ENCODE measurements around the gene KDM1B.
"Not testable (repeated sequence)": the region's sequence is repeated elsewhere in the genome, so short reads cannot be mapped to it uniquely, and the experiment has no call there.

KDM1B gene

DNA sequence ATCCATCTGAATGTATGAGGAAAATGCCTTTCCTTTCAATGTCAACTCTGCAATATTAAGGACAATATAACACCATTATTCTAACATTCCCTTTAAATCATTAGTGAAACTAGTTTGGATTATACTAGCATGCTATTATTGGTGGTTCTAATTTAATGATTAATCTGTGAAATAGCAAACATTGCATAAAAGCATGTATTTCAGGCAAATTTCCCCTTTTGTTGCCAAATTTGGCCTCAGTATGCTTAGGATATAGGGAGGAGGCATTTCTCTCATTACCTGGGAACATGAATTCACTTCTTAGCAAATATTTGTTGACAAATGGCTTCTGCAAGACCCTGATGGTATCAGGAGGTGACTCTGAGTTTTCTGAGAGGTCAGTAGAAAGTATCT lies 1.9 kb upstream of the KDM1B start:
- DNase-seq: no peak

GRCh38 chr6:18154507-18155149 lies 594 bp upstream of the KDM1B start, which contains the start of gene TPMT:
TPMT (minus strand) TSS chr6:18155077; CDS start chr6:18149127, 5,950 bp downstream.
- peak; percentile 84 for DNase-seq

GRCh38 chr6:18155864-18156421 lies 721 bp downstream of the KDM1B start:
- DNase-seq: peak; percentile 62

- no peak for DNase-seq
Measured at GRCh38 chr6:18160911-18161310, 5.7 kb downstream of the KDM1B start.

DNA sequence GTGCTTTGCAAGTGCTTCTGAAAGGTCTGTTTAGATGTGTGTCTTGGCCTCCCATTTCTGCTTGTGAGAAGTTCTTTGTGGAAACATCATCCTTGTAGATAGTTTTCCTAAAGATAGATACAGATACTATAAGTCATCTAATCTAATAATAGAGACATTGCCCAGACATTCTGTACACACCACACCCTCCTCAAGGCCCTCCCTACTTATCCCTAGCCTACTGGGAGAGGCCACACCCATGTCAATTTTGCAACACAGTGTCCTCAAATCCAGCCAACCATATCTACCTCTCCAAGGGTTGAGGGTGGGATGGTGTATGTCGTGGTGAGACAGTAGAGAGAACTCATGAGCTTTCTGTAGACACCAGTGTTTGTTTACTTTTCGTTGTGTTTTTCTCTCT lies 6.2 kb downstream of the KDM1B start:
- no peak for DNase-seq

- DNase-seq: no peak
Measured at GRCh38 chr6:18162401-18162800, 7.2 kb downstream of the KDM1B start.

GRCh38 chr6:18165751-18166150 lies 10.5 kb downstream of the KDM1B start:
- DNase-seq: no peak

DNA sequence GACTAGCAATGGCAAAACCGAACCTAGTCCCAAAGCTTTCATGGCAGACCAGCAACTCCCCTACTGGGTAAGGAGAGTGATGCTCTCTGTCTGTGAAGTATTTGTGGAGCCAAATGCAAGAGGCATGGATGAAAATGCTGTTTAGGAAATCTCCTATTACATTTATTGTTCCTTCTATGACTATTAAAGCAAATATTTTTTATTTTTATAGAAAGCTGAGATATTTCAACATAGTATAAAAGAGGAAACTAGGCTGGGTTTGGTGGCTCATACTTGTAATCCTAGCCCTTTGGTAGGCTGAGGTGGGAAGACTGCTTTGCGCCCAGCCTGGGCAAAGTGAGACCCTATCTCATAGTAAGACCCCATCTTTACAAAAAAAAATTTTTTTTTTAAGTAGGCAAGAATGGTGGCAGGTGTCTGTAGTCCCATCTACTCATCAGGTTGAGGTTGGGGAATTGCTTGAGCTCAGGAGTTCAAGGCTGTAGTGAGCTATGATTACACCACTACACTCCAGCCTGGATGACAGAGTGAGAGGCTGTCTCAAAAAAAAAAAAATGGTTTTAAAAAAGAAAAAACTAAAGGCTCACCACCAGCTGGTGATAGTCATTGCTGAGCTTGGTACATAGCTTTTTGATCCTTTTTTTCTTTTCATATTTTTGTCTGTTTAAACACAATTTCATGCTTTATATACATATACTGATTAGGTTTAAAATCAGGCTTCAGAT lies 11.3 kb downstream of the KDM1B start:
- no peak for DNase-seq

- DNase-seq: no peak
Measured at GRCh38 chr6:18168264-18168663, 13.0 kb downstream of the KDM1B start.

GRCh38 chr6:18171871-18172270 lies 16.6 kb downstream of the KDM1B start:
- DNase-seq: no peak

GRCh38 chr6:18176198-18176597 lies 21.0 kb downstream of the KDM1B start:
- not testable (repeated sequence) for DNase-seq

- DNase-seq: no peak
Measured at GRCh38 chr6:18177286-18177965, 22.2 kb downstream of the KDM1B start.

GRCh38 chr6:18178960-18179615 lies 23.9 kb downstream of the KDM1B start:
- DNase-seq: no peak

- no peak for DNase-seq
Measured at GRCh38 chr6:18179770-18180356, 24.6 kb downstream of the KDM1B start.

DNA sequence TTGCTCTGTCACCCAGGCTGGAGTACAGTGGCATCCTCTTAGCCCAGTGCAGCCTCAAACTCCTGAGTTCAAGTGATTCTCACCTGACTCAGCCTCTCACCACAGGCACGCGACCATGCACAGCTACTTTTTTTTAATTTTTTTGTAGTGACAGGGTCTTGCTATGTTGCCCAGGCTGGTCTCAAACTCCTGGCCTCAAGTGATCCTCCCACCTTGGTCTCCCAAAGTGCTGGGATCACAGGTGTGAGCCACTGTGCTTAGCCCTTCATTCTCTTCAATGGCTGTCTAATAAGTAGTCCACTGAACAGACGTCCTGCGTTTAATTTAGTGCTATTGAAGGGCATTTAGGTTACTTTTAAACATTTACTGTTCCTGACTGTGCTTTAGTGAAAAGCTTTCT lies 27.3 kb downstream of the KDM1B start:
- DNase-seq: no peak

DNA sequence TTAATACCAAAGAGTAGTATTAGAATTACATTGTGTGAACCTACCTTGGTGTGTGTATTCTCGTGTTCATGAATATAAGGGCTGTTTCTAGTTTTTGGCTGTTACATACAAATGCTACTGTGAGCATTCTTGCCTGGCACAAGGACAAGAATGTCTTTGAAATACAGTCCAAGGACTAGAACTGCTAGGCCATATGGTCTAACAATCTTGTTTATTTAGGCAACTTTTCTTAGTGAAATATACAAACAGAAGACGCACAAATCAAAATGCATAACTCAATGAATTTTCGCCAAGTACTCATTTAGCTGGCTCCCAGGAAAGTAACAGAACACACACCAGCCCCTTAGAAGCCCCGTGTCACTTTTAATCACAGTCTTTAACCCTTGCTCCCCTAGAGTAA lies 28.5 kb downstream of the KDM1B start:
- DNase-seq: no peak

DNA sequence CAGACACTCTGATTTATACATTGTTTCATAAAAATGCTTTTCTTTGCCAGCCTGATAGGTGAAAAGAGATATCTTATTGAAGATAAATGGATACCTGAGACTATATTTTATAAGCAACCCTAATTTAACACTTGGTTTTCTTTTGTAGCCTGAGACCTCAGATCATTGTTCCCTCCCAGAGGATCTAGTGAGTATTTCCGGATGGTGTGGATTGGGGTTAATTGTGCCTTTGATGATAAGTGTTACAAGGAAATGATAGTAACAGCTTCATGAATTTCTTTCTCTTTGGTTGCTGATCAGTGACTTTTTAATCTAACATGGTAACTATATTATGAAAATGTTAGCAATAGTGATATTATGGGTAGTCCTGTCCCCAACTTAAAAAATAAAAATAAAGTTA lies 30.4 kb downstream of the KDM1B start:
- DNase-seq: no peak

DNA sequence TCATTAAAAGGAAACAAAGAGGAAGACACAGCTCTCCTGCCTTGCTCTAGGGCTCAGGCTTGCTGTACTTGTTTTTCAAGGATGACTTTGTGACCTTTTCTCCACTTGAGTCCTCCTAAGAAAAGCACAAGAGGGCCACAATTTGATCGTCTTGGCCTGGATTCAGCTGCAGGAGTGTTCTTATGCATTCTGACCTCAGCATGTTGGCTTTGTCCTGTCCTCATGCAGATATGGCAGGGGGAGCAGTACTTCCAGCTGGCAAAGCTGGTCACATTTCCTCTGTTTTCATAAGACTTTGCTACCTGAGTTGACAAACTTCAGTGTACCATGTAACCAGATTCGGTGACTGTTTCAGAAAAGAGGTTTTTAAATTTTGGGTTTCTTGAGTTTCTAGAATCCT lies 30.8 kb downstream of the KDM1B start:
- no peak for DNase-seq

GRCh38 chr6:18186540-18187250 lies 31.5 kb downstream of the KDM1B start:
- DNase-seq: no peak

DNA sequence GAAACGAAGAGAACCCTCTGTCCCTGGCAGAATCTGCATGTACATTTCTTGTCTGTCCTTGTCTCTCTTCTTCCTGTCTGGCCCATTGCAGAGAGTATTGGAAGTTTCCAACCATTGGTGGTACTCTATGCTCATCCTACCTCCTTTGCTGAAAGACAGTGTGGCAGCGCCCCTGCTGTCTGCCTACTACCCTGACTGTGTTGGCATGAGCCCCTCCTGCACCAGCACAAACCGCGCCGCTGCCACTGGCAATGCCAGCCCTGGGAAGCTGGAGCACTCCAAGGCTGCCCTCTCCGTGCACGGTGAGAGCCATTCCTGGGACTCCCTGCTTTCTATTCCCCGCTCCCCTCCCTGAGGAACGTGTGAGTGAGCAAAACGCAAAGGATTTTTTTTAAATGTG lies 32.5 kb downstream of the KDM1B start:
- no peak for DNase-seq

DNA sequence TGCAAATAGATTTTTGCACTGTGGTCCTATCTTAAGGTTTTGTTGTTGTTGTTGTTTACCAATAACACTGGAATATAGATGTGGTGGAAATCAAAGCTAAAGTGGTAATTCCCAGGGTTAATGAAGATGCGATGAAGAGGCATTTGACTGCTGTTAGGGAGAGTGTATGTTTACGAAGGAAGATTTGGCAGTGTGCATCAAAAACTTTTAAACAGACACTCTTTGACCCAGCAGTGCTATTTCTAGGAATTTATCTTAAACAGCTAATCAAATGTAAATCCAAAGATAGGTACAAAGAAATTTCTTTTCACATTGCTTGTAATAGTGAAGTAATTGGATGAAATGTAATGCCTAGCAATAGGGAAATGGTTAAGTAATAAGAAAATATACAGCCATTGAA lies 34.0 kb downstream of the KDM1B start:
- no peak for DNase-seq

DNA sequence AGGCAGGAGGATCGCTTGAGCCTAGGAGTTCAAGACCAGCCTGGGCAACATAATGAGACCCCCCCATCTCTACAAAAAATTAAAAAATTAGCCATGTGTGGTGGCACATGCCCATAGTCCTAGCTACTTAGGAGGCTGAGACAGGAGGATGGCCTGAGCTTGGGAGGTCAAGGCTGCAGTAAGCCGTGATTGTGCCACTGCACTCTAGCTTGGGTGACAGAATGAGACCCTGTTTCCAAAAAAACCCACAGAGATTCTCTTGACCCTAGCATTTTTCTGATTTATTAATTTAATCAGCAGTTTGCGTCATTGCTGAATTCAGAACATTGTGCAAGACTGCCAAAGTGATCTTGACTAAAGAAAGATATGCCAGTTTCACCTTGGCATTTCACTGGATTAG lies 36.8 kb downstream of the KDM1B start:
- DNase-seq: no peak

Data from SHP77 treated with DMSO at 0.1 percent for 48 hours (cell line).